GM18505 (cell line): ENCODE measurements around the gene CRLF1.

Source experiments
- ATAC-seq: cut with Tn5 transposase; IDR thresholded peaks from one replicate; pipeline ENCODE4 v1.9.1; 2021; ENCODE audit not compliant: unreplicated experiment
- POLR2A ChIP-seq: IDR thresholded peaks from 4 replicates; pipeline ENCODE4 v1.6.1; 2011; ENCODE audit warnings: borderline replicate concordance; ENCODE audit not compliant: insufficient read depth, insufficient read length; ENCODE audit errors: extremely low read depth

Gene CRLF1

DNA sequence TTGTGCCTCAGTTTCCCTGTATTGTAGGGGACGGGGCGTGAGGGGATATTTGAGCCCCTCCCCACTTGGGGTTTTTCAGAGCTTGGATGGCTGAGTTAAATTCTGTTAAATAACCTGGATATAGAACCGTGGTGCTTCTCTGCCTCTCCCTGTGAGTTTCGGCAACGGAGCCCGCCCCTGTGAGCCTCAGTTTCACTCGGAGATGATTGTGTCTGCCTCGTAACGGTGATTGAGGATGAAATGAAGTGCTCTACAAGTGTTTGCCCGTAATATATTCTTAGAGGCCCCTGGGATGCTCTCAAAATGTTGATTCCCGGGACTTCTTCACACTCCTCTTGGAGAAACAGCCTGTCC lies 48.4 kb downstream of the CRLF1 start:
- peak; percentile 4 for ATAC-seq
- TF ChIP-seq POLR2A = no peak

DNA sequence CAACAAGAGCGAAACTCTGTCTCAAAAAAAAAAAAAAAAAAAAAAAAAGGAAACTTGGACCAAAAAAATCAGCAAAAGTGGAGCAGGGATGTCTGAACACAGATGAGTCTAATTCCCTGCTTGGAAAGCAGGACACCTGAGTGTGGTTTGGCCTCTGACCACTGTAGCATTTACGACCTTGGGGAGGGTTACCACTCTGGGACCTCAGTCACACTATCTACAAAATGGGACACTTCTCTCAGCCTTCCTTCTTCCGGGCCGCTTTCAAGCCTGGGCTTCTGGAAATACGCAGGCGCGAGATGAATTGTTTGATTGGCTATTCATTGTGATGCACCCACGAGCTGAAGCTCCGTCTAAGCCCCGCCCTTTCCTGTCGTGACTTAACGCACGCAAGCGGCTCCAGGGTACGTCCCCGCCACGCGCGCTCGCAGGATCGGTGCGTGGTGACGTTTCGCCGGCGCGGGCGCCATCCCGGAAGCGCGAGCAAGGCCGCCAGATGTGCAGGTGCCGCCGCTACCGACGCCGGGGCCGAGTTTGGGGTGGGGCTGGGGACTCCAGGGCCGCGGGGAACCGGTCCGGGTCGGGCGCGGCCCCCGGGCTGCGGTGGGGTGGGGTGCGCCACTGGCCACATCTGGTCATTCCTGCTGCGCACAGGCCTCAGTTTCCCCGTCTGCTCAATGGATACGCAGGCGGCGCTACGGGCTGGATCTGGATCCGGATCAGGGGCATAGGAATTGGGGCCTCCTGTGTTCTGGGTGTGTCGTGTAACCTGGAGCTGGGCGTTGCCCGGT lies 49.0 kb downstream of the CRLF1 start, which contains the start of gene KXD1:
Gene KXD1 (plus strand): TSS at position 460 of the 791 bp plus-strand sequence. CDS start 4,187 bp downstream, outside the sequence.
- peak; percentile 82 for ATAC-seq
- peak; percentile 89 for TF ChIP-seq POLR2A

DNA sequence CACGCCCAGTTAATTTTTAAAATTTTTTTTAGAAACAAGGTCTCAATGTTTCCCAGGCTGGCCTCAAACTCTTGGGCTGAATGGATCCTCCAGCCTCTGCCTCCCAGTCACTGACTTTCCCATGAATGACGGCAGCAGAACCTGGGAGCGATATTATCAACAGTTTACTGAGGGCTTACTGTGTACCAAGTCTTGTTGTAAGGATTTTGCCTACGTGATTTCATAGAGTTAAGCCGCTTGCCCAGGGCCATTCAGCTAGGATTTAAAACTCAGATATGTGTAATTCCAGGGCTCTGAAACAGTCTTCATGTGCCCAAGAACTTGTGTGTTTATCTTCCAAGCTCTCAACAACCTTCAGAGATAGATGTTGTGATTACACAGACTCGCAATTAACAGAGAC lies 55.0 kb downstream of the CRLF1 start:
- TF ChIP-seq POLR2A = no peak
- no peak for ATAC-seq

DNA sequence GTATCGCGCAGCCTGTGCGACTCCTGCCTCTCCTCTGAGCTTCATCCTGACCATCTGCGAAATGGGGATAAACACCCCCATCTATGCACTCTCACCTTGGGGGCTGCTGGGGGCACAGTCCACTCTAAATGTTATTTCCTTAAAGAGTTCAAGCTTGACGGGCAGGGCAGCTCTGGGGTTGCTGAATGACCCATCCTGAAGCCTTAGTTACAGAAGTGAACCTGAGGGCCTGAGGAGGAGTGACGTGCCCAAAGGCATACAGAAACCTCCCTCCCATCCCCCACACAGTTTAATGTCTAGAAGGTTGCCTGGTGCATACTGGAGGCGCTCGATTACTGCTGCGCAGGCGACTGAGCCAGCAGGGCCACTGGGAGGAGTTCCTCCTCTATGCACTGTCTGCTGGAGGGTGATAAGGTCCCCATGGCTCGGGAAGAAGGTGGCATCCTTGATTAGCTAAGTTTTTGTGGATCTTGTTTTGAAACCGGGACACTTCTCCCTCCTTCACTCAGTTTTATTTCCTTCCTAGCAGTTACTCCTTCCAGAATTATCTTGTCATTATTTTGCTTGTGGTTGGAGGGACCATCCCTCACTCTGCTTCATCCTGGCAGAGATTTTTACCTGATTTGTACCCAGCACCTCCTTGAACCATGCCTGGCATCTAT lies 62.7 kb downstream of the CRLF1 start:
- peak; percentile 66 for ATAC-seq
- peak; percentile 59 for TF ChIP-seq POLR2A
